Spleen (tissue), 7 donors: ENCODE results near the gene SUPT6H.

ENCODE experiments used
- POLR2A ChIP-seq, 3 donors: fragments of 450-650 bp; IDR thresholded peaks; one replicate each; pipeline ENCODE4 v1.5.1; 2017; ENCODE audit warnings: antibody characterized with exemption in 3 of 3, mild to moderate bottlenecking in 1 of 3
- POLR2AphosphoS5 ChIP-seq, 3 donors: sonication (generic); formaldehyde crosslinking; IDR thresholded peaks; one replicate each; pipeline ENCODE4 v1.5.1; 2017; ENCODE audit warnings: antibody characterized with exemption in 3 of 3
- TF ChIP-seq, protein P1 (sequence below), 11 experiments: fragments of 200-600 bp in 7 of 11; fragments of 450-650 bp in 4 of 11; sonication (generic) in 4 of 11; IDR thresholded peaks in 8 of 11; conservative IDR thresholded peaks in 3 of 11; 1 replicate in 7 of 11; 2 replicates in 4 of 11; pipeline versions ENCODE4 v1.4.0 to v1.8.0; 2016 to 2021; ENCODE audit warnings: antibody characterized with exemption in 11 of 11, inconsistent platforms in 4 of 11, mild to moderate bottlenecking in 1 of 11
- donor health status: DM: no; HTN: no; CAD: no; lungs with moderate emphysema.
- donor health status: DM: no; HTN: no; CAD: no.
- donor health status: DM: no; HTN: no; CAD: no.

DNA sequence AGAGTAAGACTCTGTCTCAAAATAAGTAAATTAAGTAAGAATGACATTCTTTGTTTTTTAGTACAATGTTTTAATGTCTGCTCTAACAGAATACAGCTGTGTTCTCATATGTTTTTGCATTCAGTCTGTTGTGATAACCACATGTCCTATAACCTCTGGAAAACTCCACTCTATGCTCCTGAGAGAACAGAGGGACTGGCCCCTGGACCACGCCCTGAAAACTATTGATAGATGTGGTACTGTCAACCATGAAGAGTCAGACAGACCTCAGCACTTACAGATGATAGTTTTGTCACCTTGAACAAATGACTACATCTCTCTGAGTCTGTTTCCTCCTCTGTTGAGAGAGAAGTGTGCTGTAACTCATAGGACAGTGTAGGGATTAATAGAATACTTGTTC, 7.9 kb downstream of the SUPT6H start:
- TF ChIP-seq, protein P1, sequence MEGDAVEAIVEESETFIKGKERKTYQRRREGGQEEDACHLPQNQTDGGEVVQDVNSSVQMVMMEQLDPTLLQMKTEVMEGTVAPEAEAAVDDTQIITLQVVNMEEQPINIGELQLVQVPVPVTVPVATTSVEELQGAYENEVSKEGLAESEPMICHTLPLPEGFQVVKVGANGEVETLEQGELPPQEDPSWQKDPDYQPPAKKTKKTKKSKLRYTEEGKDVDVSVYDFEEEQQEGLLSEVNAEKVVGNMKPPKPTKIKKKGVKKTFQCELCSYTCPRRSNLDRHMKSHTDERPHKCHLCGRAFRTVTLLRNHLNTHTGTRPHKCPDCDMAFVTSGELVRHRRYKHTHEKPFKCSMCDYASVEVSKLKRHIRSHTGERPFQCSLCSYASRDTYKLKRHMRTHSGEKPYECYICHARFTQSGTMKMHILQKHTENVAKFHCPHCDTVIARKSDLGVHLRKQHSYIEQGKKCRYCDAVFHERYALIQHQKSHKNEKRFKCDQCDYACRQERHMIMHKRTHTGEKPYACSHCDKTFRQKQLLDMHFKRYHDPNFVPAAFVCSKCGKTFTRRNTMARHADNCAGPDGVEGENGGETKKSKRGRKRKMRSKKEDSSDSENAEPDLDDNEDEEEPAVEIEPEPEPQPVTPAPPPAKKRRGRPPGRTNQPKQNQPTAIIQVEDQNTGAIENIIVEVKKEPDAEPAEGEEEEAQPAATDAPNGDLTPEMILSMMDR (IDR thresholded peaks at IDR 0.05 in 8 of 11, conservative IDR thresholded peaks at IDR 0.05 in 3 of 11): no peak
- no peak for TF ChIP-seq POLR2A (IDR thresholded peaks at IDR 0.05)
- TF ChIP-seq POLR2AphosphoS5 (IDR thresholded peaks at IDR 0.05): no peak
